Measurements from ENCODE around the gene TSPAN15.

- TF ChIP-seq CTCF (IDR thresholded peaks at IDR 0.05; ENCODE audit: insufficient read depth, low read length, poor library complexity, severe bottlenecking) (no peak), EZH2phosphoT487 (conservative IDR thresholded peaks at IDR 0.05; ENCODE audit: low read length) (no peak)
Measured at GRCh38 chr10:69419096-69419743, 32.0 kb upstream of the TSPAN15 start.

Data from SU-DHL-6 (cell line).